ENCODE measurements around the gene PRDM2.

PRDM2 gene

DNA sequence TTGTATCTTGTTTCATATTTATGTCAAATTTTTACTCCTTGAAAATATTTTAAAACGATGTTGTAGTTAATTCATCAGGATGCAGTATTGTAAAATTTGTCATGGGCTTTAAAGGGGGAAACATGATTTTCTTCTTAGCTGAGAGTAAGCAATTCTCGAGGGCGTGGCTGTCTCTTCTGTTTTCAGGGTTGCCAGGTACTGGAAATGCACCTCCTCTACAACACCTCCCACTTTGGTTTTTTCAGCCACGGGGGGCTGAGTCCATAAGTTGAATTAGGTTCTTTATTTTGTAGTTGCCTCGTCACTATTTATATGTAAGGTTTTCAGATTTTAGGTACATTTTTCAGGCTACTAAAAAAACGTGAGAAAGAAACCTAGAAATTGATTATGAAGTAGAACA lies 64.0 kb downstream of the PRDM2 start:
- H3K4ac ChIP-seq (ENCODE audit: low read depth, low read length) = no peak overlapping the region
- H2BK120ac ChIP-seq (ENCODE audit: insufficient read depth, low read length, poor library complexity) = no peak overlapping the region
- no peak for DNase-seq
- no peaks in the 10 kb centered on the region for H3K27me3 ChIP-seq (ENCODE audit: insufficient read depth, low read length)
- H3K9ac ChIP-seq (ENCODE audit: low read length) = no peak overlapping the region
- H3K27ac ChIP-seq (ENCODE audit: low read depth, low read length) = no peak overlapping the region
- H3K36me3 ChIP-seq (ENCODE audit: control insufficient read depth in 1 of 2, insufficient read depth in 2 of 2, low read length in 2 of 2) = no peaks in the 10 kb centered on the region
- H3K23ac ChIP-seq (ENCODE audit: low read length) = no peak overlapping the region
- no peak overlapping the region for H2BK12ac ChIP-seq (ENCODE audit: low read length)
- no peak overlapping the region for H2AK5ac ChIP-seq (ENCODE audit: low read length)
- peaks cover 6 to 23% of the 10 kb centered on the region in 2 experiments for H3K4me1 ChIP-seq (ENCODE audit: control insufficient read depth in 1 of 2, insufficient read depth in 2 of 2, low read length in 2 of 2)
- no peak overlapping the region for H3K14ac ChIP-seq (ENCODE audit: low read length)
- WGBS (ENCODE audit: extremely low coverage, insufficient coverage, insufficient read length) = no CpG with 5 or more reads among the region's 6 CpGs
- H4K8ac ChIP-seq (ENCODE audit: low read depth, low read length) = no peak overlapping the region
- no peak overlapping the region for H3K4me3 ChIP-seq (ENCODE audit: low read depth, low read length)
- no peak overlapping the region for H2BK5ac ChIP-seq (ENCODE audit: low read depth, low read length, poor library complexity)
- no peak overlapping the region for H4K91ac ChIP-seq (ENCODE audit: low read depth, low read length)
- H3K9me3 ChIP-seq (ENCODE audit: insufficient read depth, low read depth, low read length) = no peaks in the 10 kb centered on the region
- no peak overlapping the region for H4K12ac ChIP-seq (ENCODE audit: low read depth, low read length)
- H3K79me1 ChIP-seq (ENCODE audit: low read length) = no peaks in the 10 kb centered on the region
- peaks cover 15% of the 10 kb centered on the region for H3K79me2 ChIP-seq (ENCODE audit: control insufficient read depth, insufficient read depth, low read length, poor library complexity)
- no peak overlapping the region for H2AFZ ChIP-seq (ENCODE audit: insufficient read depth, low read length, poor library complexity)
- H3K4me2 ChIP-seq (ENCODE audit: low read length) = no peak overlapping the region
- H3K18ac ChIP-seq (ENCODE audit: low read length) = no peak overlapping the region

DNA sequence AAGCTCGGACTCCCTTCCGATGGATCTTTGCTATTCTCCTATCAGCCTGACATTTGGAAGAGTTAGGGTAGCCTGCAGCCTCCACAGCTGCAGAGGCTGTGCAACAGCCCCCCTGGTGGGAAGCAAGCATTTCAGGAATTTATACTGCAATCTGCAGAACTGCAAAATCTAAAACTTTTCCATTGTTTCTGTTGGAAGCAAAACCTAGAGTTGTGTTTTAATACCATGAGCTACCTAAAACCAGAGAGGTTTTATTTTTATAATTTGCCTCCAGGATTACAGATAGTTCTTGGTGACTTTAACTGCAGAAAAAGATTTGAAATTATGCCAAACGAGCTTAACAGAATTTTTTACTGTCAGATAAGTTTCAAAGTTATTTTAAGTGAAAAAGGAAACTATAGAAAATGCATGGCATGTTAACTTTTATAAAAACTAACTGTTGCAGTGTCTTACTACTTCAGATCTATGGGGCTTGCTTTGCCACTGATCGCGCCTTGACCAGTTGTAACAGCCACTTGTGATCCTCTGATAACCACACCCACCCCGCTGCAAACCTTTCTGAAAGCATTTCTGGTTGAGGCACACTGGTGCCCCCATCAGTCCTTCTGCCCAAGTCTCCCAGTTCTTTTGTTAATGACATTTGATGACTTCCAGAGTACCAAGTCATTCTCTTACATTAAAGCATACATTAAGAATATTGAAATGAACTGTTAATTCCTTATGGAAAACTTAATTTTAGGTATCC lies 64.8 kb downstream of the PRDM2 start:
- Histone ChIP-seq H3K9ac (ENCODE audit: low read length) (no peak overlapping the region), H2BK120ac (ENCODE audit: insufficient read depth, low read length, poor library complexity) (no peak overlapping the region), H3K9me3 (ENCODE audit: insufficient read depth, low read depth, low read length) (no peaks in the 10 kb centered on the region), H2BK5ac (ENCODE audit: low read depth, low read length, poor library complexity) (no peak overlapping the region), H3K18ac (ENCODE audit: low read length) (no peak overlapping the region), H4K91ac (ENCODE audit: low read depth, low read length) (no peak overlapping the region), H3K4me3 (ENCODE audit: low read depth, low read length) (no peak overlapping the region), H3K36me3 (ENCODE audit: control insufficient read depth in 1 of 2, insufficient read depth in 2 of 2, low read length in 2 of 2) (peaks cover 0 to under 1% of the 10 kb centered on the region in 2 experiments), H2BK12ac (ENCODE audit: low read length) (no peak overlapping the region), H2AFZ (ENCODE audit: insufficient read depth, low read length, poor library complexity) (no peak overlapping the region), H3K14ac (ENCODE audit: low read length) (no peak overlapping the region), H3K27me3 (ENCODE audit: insufficient read depth, low read length) (no peaks in the 10 kb centered on the region), H3K4me2 (ENCODE audit: low read length) (peak overlapping the region; percentile 43), H3K79me1 (ENCODE audit: low read length) (no peaks in the 10 kb centered on the region), H4K8ac (ENCODE audit: low read depth, low read length) (no peak overlapping the region), H4K12ac (ENCODE audit: low read depth, low read length) (no peak overlapping the region), H3K79me2 (ENCODE audit: control insufficient read depth, insufficient read depth, low read length, poor library complexity) (peaks cover 15% of the 10 kb centered on the region), H3K4ac (ENCODE audit: low read depth, low read length) (peak overlapping the region; percentile 37), H3K27ac (ENCODE audit: low read depth, low read length) (no peak overlapping the region), H3K4me1 (ENCODE audit: control insufficient read depth in 1 of 2, insufficient read depth in 2 of 2, low read length in 2 of 2) (peaks cover 6 to 23% of the 10 kb centered on the region in 2 experiments), H2AK5ac (ENCODE audit: low read length) (no peak overlapping the region), H3K23ac (ENCODE audit: low read length) (no peak overlapping the region)
- no CpG with 5 or more reads among the region's 6 CpGs for WGBS (ENCODE audit: extremely low coverage, insufficient coverage, insufficient read length)
- no peak for DNase-seq

DNA sequence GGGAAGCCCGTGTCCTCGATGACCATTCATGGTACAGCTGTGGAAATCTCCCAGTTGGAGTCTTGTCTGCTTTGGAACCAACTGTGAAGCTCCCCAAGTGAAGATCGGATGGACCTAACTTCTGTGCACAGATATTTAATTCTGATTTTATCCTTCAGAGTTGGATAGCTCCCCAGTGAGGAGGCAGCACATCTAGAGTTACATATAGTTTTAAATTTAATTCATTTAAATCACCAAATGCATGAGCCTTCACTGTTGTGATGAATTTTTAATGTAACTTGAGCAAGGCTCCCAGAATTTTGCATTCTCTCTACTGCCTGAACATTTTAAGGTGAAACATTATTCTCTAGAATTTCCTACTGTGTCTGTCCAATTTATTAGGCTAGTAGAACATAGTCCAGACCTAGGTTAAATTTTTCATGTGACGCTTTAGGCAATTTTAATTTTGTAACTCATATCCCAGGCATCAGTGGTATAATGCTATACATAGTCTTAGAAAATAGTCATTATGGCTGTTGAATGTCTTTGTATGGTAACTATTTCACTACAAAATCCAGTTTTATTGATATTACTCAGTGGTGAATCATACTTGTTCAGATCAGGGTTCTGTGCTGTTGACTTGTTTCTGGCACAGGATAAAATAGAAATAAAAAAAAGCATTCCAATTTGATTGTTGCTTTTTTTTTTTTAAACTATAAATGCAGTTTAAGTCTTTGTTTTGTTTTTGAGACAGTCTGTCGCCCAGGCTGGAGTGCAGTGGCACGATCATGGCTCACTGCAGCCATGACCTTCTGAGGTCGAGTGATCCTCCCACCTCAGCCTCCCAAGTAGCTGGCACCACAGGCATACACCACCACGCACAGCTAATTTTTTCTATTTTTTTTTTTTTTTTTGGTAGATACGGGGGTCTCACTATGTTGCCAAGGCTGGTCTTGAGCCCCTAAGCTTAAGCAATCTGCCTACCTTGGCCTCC lies 66.9 kb downstream of the PRDM2 start:
- peak overlapping the region; percentile 87 for H3K4ac ChIP-seq (ENCODE audit: low read depth, low read length)
- H2AFZ ChIP-seq (ENCODE audit: insufficient read depth, low read length, poor library complexity) = no peak overlapping the region
- H3K27me3 ChIP-seq (ENCODE audit: insufficient read depth, low read length) = no peaks in the 10 kb centered on the region
- peaks cover 12% of the 10 kb centered on the region for H3K79me2 ChIP-seq (ENCODE audit: control insufficient read depth, insufficient read depth, low read length, poor library complexity)
- H4K91ac ChIP-seq (ENCODE audit: low read depth, low read length) = no peak overlapping the region
- no peak overlapping the region for H3K9ac ChIP-seq (ENCODE audit: low read length)
- H2BK5ac ChIP-seq (ENCODE audit: low read depth, low read length, poor library complexity) = no peak overlapping the region
- H2AK5ac ChIP-seq (ENCODE audit: low read length) = no peak overlapping the region
- H3K23ac ChIP-seq (ENCODE audit: low read length) = peak overlapping the region; percentile 29
- no peak overlapping the region for H3K4me3 ChIP-seq (ENCODE audit: low read depth, low read length)
- no peak for DNase-seq
- no peak overlapping the region for H4K8ac ChIP-seq (ENCODE audit: low read depth, low read length)
- H2BK12ac ChIP-seq (ENCODE audit: low read length) = no peak overlapping the region
- WGBS (ENCODE audit: extremely low coverage, insufficient coverage, insufficient read length) = no CpG with 5 or more reads among the region's 9 CpGs
- H3K79me1 ChIP-seq (ENCODE audit: low read length) = no peaks in the 10 kb centered on the region
- H3K18ac ChIP-seq (ENCODE audit: low read length) = no peak overlapping the region
- peaks cover 4 to 13% of the 10 kb centered on the region in 2 experiments for H3K4me1 ChIP-seq (ENCODE audit: control insufficient read depth in 1 of 2, insufficient read depth in 2 of 2, low read length in 2 of 2)
- no peak overlapping the region for H3K27ac ChIP-seq (ENCODE audit: low read depth, low read length)
- H4K12ac ChIP-seq (ENCODE audit: low read depth, low read length) = no peak overlapping the region
- no peak overlapping the region for H3K14ac ChIP-seq (ENCODE audit: low read length)
- no peaks in the 10 kb centered on the region for H3K9me3 ChIP-seq (ENCODE audit: insufficient read depth, low read depth, low read length)
- H3K4me2 ChIP-seq (ENCODE audit: low read length) = no peak overlapping the region
- H2BK120ac ChIP-seq (ENCODE audit: insufficient read depth, low read length, poor library complexity) = no peak overlapping the region
- peaks cover 0 to 2% of the 10 kb centered on the region in 2 experiments for H3K36me3 ChIP-seq (ENCODE audit: control insufficient read depth in 1 of 2, insufficient read depth in 2 of 2, low read length in 2 of 2)

DNA sequence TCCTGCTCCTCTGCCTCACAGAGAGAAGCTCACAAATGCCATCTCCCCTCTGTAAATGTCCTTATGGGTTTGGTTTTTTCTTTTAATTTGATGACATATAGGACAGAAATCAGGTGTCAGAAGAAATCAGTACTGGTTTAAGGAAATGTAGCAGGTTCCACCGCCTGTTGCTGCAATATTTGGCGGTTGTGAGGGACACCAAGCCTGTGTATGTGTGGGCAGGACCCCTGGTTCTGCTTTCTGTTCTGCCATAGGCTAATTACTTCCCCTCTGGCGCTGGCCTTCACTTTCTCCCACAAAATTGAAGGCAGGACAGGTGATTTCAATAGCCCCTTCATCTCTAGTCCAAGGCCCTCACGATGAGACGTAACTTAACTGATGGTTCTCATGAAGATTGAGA lies 69.2 kb downstream of the PRDM2 start:
- Histone ChIP-seq H3K79me2 (ENCODE audit: control insufficient read depth, insufficient read depth, low read length, poor library complexity) (peaks cover 8% of the 10 kb centered on the region), H3K9me3 (ENCODE audit: insufficient read depth, low read depth, low read length) (no peaks in the 10 kb centered on the region), H4K91ac (ENCODE audit: low read depth, low read length) (no peak overlapping the region), H3K4me3 (ENCODE audit: low read depth, low read length) (no peak overlapping the region), H3K4me2 (ENCODE audit: low read length) (no peak overlapping the region), H3K14ac (ENCODE audit: low read length) (no peak overlapping the region), H3K79me1 (ENCODE audit: low read length) (no peaks in the 10 kb centered on the region), H3K4me1 (ENCODE audit: control insufficient read depth in 1 of 2, insufficient read depth in 2 of 2, low read length in 2 of 2) (peaks cover 4 to 8% of the 10 kb centered on the region in 2 experiments), H3K4ac (ENCODE audit: low read depth, low read length) (no peak overlapping the region), H2AFZ (ENCODE audit: insufficient read depth, low read length, poor library complexity) (no peak overlapping the region), H2BK5ac (ENCODE audit: low read depth, low read length, poor library complexity) (no peak overlapping the region), H3K36me3 (ENCODE audit: control insufficient read depth in 1 of 2, insufficient read depth in 2 of 2, low read length in 2 of 2) (peaks cover 2% of the 10 kb centered on the region in 2 experiments), H3K27me3 (ENCODE audit: insufficient read depth, low read length) (no peaks in the 10 kb centered on the region), H3K27ac (ENCODE audit: low read depth, low read length) (no peak overlapping the region), H2AK5ac (ENCODE audit: low read length) (no peak overlapping the region), H2BK12ac (ENCODE audit: low read length) (no peak overlapping the region), H3K23ac (ENCODE audit: low read length) (no peak overlapping the region), H3K18ac (ENCODE audit: low read length) (peak overlapping the region; percentile 33), H3K9ac (ENCODE audit: low read length) (no peak overlapping the region), H4K8ac (ENCODE audit: low read depth, low read length) (no peak overlapping the region), H2BK120ac (ENCODE audit: insufficient read depth, low read length, poor library complexity) (no peak overlapping the region), H4K12ac (ENCODE audit: low read depth, low read length) (no peak overlapping the region)
- WGBS (ENCODE audit: extremely low coverage, insufficient coverage, insufficient read length) = no CpG with 5 or more reads among the region's 5 CpGs
- DNase-seq = no peak
